Mesenchymal stem cell (in vitro differentiated cells and primary cell): ENCODE measurements around the gene FAM114A1.
"Not testable (repeated sequence)": the region's sequence is repeated elsewhere in the genome, so short reads cannot be mapped to it uniquely, and the experiment has no call there.

Experiments used
- DNase-seq: peaks from one replicate; pipeline ENCODE4 v3.0.0-alpha.2; 2013
- H2AFZ ChIP-seq: one replicate; pipeline ENCODE4 v1.6.1; 2013; ENCODE audit warnings: low read depth, mild to moderate bottlenecking, control low read depth, inconsistent platforms, low read length, moderate library complexity
- H2AK5ac ChIP-seq: 2 replicates; pipeline ENCODE4 v1.6.1; 2013; ENCODE audit warnings: low read length, moderate library complexity, mild to moderate bottlenecking, inconsistent platforms; ENCODE audit not compliant: severe bottlenecking
- H2BK120ac ChIP-seq: one replicate; pipeline ENCODE4 v1.6.1; 2013; ENCODE audit warnings: low read depth, mild to moderate bottlenecking, inconsistent platforms, low read length, moderate library complexity
- H2BK12ac ChIP-seq, 2 experiments: one replicate each; pipeline ENCODE4 v1.6.1; 2013; ENCODE audit warnings: inconsistent platforms in 2 of 2, low read length in 2 of 2, mild to moderate bottlenecking in 2 of 2, moderate library complexity in 2 of 2, control low read depth in 1 of 2
- H2BK15ac ChIP-seq: one replicate; pipeline ENCODE4 v1.6.1; 2013; ENCODE audit warnings: mild to moderate bottlenecking, low read depth, inconsistent platforms; ENCODE audit not compliant: poor library complexity, severe bottlenecking
- H2BK5ac ChIP-seq: 2 replicates; pipeline ENCODE4 v1.6.1; 2013; ENCODE audit warnings: low read depth, mild to moderate bottlenecking, low read length, control low read depth, inconsistent platforms; ENCODE audit not compliant: poor library complexity, severe bottlenecking
- H3K14ac ChIP-seq, 2 experiments: one replicate each; pipeline ENCODE4 v1.6.1; 2013; ENCODE audit warnings: inconsistent platforms in 2 of 2, low read length in 2 of 2, control low read depth in 1 of 2, mild to moderate bottlenecking in 1 of 2, moderate library complexity in 1 of 2
- H3K18ac ChIP-seq, 2 experiments: one replicate each; pipeline ENCODE4 v1.6.1; 2013; ENCODE audit warnings: inconsistent platforms in 2 of 2, low read length in 2 of 2, control low read depth in 1 of 2, low read depth in 1 of 2, mild to moderate bottlenecking in 1 of 2
- H3K23ac ChIP-seq, 2 experiments: one replicate each; pipeline ENCODE4 v1.6.1; 2013; ENCODE audit warnings: inconsistent platforms in 2 of 2, low read length in 2 of 2, mild to moderate bottlenecking in 2 of 2, moderate library complexity in 2 of 2, control low read depth in 1 of 2
- H3K27ac ChIP-seq: 2 replicates; pipeline ENCODE4 v1.5.1; 2013; ENCODE audit warnings: mild to moderate bottlenecking, moderate library complexity, low read length, control low read depth, inconsistent platforms; ENCODE audit not compliant: poor library complexity, severe bottlenecking
- H3K27me3 ChIP-seq, 2 experiments: 2 replicates each; pipeline versions ENCODE4 v1.6.1 to v1.7.0; 2013; ENCODE audit warnings: low read length in 2 of 2, mild to moderate bottlenecking in 2 of 2, moderate library complexity in 2 of 2, control low read depth in 1 of 2, inconsistent platforms in 1 of 2; ENCODE audit not compliant: control insufficient read depth in 1 of 2, insufficient read depth in 1 of 2
- H3K36me3 ChIP-seq, 2 experiments: 2 replicates each; pipeline versions ENCODE4 v1.6.1 to v1.7.0; 2013; ENCODE audit warnings: low read length in 2 of 2, control low read depth in 1 of 2, inconsistent platforms in 1 of 2, low read depth in 1 of 2, mild to moderate bottlenecking in 1 of 2; ENCODE audit not compliant: insufficient read depth in 2 of 2, control insufficient read depth in 1 of 2
- H3K4ac ChIP-seq, 2 experiments: one replicate each; pipeline ENCODE4 v1.6.1; 2013; ENCODE audit warnings: inconsistent platforms in 2 of 2, low read length in 2 of 2, mild to moderate bottlenecking in 2 of 2, moderate library complexity in 2 of 2, control low read depth in 1 of 2, low read depth in 1 of 2
- H3K4me1 ChIP-seq: 2 replicates; pipeline ENCODE4 v1.6.1; 2013; ENCODE audit warnings: low read depth, low read length, control low read depth; ENCODE audit not compliant: control insufficient read depth, insufficient read depth
- H3K4me2 ChIP-seq: 2 replicates; pipeline ENCODE4 v1.6.1; 2013; ENCODE audit warnings: low read length, mild to moderate bottlenecking, inconsistent platforms; ENCODE audit not compliant: poor library complexity, severe bottlenecking
- H3K4me3 ChIP-seq, 2 experiments: 2 replicates each; pipeline versions ENCODE4 v1.5.1 to v1.7.0; 2013; ENCODE audit warnings: low read length in 2 of 2, mild to moderate bottlenecking in 2 of 2, control low read depth in 1 of 2, low read depth in 1 of 2; ENCODE audit not compliant: insufficient read depth in 1 of 2
- H3K79me1 ChIP-seq: replicated peaks from 2 replicates; pipeline ENCODE4 v1.6.1; 2013; ENCODE audit warnings: mild to moderate bottlenecking, control low read depth, low read length, inconsistent platforms; ENCODE audit not compliant: poor library complexity, severe bottlenecking
- H3K9ac ChIP-seq: 2 replicates; pipeline ENCODE4 v1.7.0; 2013; ENCODE audit warnings: mild to moderate bottlenecking, low read length, moderate library complexity
- H3K9me3 ChIP-seq: 2 replicates; pipeline ENCODE4 v1.7.0; 2013; ENCODE audit warnings: mild to moderate bottlenecking, low read length; ENCODE audit not compliant: control insufficient read depth
- H4K8ac ChIP-seq: one replicate; pipeline ENCODE4 v1.6.1; 2013; ENCODE audit warnings: inconsistent platforms, mild to moderate bottlenecking, low read length, moderate library complexity
- H4K91ac ChIP-seq: one replicate; pipeline ENCODE4 v1.6.1; 2013; ENCODE audit warnings: mild to moderate bottlenecking, low read length, inconsistent platforms
- WGBS: methylation state at CpG from one replicate; pipeline ENCODE4 v1.1.7; 2013; ENCODE audit warnings: mixed read lengths; 5-methylcytosine and 5-hydroxymethylcytosine counted together

FAM114A1 gene

GRCh38 chr4:38983787-38984598 lies 116.4 kb downstream of the FAM114A1 start:
- Histone ChIP-seq H4K8ac (peak overlapping the region; percentile 90), H3K4me3 (peak overlapping the region in 1 of 2 experiments; percentile 60), H2BK12ac (peak overlapping the region in 1 of 2 experiments; percentile 28), H3K18ac (peak overlapping the region; percentile 56 to 66), H3K23ac (no peak overlapping the region), H3K4me2 (no peak overlapping the region), H4K91ac (no peak overlapping the region), H3K14ac (peak overlapping the region in 1 of 2 experiments; percentile 5), H2BK5ac (no peak overlapping the region), H2AFZ (peak overlapping the region; percentile 57), H3K9me3 (no peaks in the 10 kb centered on the region), H3K4me1 (peaks cover 1% of the 10 kb centered on the region), H3K79me1 (no peaks in the 10 kb centered on the region), H2BK15ac (no peak overlapping the region), H3K4ac (peak overlapping the region in 1 of 2 experiments; percentile 43), H3K27me3 (no peaks in the 10 kb centered on the region), H3K9ac (peak overlapping the region; percentile 77), H3K36me3 (no peaks in the 10 kb centered on the region), H2BK120ac (no peak overlapping the region), H3K27ac (no peak overlapping the region), H2AK5ac (no peak overlapping the region)
- DNase-seq: peak; percentile 83
- WGBS: 56% methylated on average over 8 of the region's 12 CpGs

- DNase-seq: no peak
- no peak overlapping the region for H3K9ac ChIP-seq
- no peak overlapping the region for H2BK15ac ChIP-seq
- H2AFZ ChIP-seq: no peak overlapping the region
- no peak overlapping the region for H4K8ac ChIP-seq
- no peak overlapping the region for H3K4me3 ChIP-seq
- peak overlapping the region; percentile 45 for H2BK120ac ChIP-seq
- H2BK5ac ChIP-seq: no peak overlapping the region
- H3K4ac ChIP-seq: no peak overlapping the region
- H3K18ac ChIP-seq: peak overlapping the region in 1 of 2 experiments; percentile 61
- H2AK5ac ChIP-seq: no peak overlapping the region
- H3K27me3 ChIP-seq: no peaks in the 10 kb centered on the region
- H3K27ac ChIP-seq: no peak overlapping the region
- peaks cover 2% of the 10 kb centered on the region for H3K79me1 ChIP-seq
- no peak overlapping the region for H3K4me2 ChIP-seq
- peak overlapping the region in 1 of 2 experiments; percentile 41 for H2BK12ac ChIP-seq
- no peaks in the 10 kb centered on the region for H3K9me3 ChIP-seq
- H3K36me3 ChIP-seq: no peaks in the 10 kb centered on the region
- no peaks in the 10 kb centered on the region for H3K4me1 ChIP-seq
- no peak overlapping the region for H4K91ac ChIP-seq
- no peak overlapping the region for H3K23ac ChIP-seq
- 66% methylated on average over 9 of the region's 10 CpGs for WGBS
- H3K14ac ChIP-seq: no peak overlapping the region
Measured at GRCh38 chr4:38985410-38986100, 117.9 kb downstream of the FAM114A1 start.

- Histone ChIP-seq H3K4ac (no peak overlapping the region), H3K23ac (no peak overlapping the region), H4K8ac (no peak overlapping the region), H4K91ac (no peak overlapping the region), H3K9ac (no peak overlapping the region), H2BK12ac (no peak overlapping the region), H3K4me3 (no peak overlapping the region), H2AK5ac (no peak overlapping the region), H3K18ac (no peak overlapping the region), H3K9me3 (no peaks in the 10 kb centered on the region), H2BK15ac (no peak overlapping the region), H3K27me3 (no peaks in the 10 kb centered on the region), H3K4me2 (no peak overlapping the region), H3K27ac (no peak overlapping the region), H3K79me1 (peaks cover 2% of the 10 kb centered on the region), H3K4me1 (no peaks in the 10 kb centered on the region), H2BK120ac (no peak overlapping the region), H3K36me3 (no peaks in the 10 kb centered on the region), H3K14ac (no peak overlapping the region), H2BK5ac (no peak overlapping the region), H2AFZ (no peak overlapping the region)
- DNase-seq: no peak
Measured at GRCh38 chr4:38987491-38987890, 119.9 kb downstream of the FAM114A1 start.

- not testable (repeated sequence) for H3K9me3 ChIP-seq, H2BK120ac ChIP-seq, H2BK5ac ChIP-seq, H3K27me3 ChIP-seq, H3K9ac ChIP-seq, H2AK5ac ChIP-seq, H3K79me1 ChIP-seq, DNase-seq, H2BK15ac ChIP-seq, H3K23ac ChIP-seq, H3K18ac ChIP-seq, H3K36me3 ChIP-seq, H4K8ac ChIP-seq, H3K27ac ChIP-seq, H3K4ac ChIP-seq, H2BK12ac ChIP-seq, H4K91ac ChIP-seq, H2AFZ ChIP-seq, H3K4me1 ChIP-seq, H3K14ac ChIP-seq, H3K4me3 ChIP-seq, H3K4me2 ChIP-seq
- 83% methylated on average over 7 of the region's 9 CpGs for WGBS
Measured at GRCh38 chr4:38988353-38988752, 120.7 kb downstream of the FAM114A1 start.
